Measurements from ENCODE around the gene RNASEL. TPM values are rescaled to one million over a fixed set of nuclear protein-coding genes. Genes with fewer than 3 reads are reported as not detected.

RNASEL gene
- polyA plus RNA-seq, 1 of the 3 experiments (the other 2 are of a cell fraction), result not detected

GRCh38 chr1:182607566-182607965 lies 18.5 kb upstream of the RNASEL start:
- no peak overlapping the region for H3K27ac ChIP-seq (ENCODE audit: low read depth in 2 of 2, low read length in 1 of 2)
- 61% methylated on average over 1 of the region's 1 CpG for WGBS (ENCODE audit: low lambda C conversion rate)
- H3K9me3 ChIP-seq, result no peaks in the 10 kb centered on the region
- no peaks in the 10 kb centered on the region for H3F3A ChIP-seq (replicated peaks; ENCODE audit: insufficient read depth)
- no peak for DNase-seq
- no peak for TF ChIP-seq PBX3 (IDR thresholded peaks at IDR 0.05)
- TF ChIP-seq ELF1 (IDR thresholded peaks at IDR 0.05), result no peak
- no peak for TF ChIP-seq EP300 (IDR thresholded peaks at IDR 0.05; ENCODE audit: borderline replicate concordance in 1 of 2, low read depth in 1 of 2, low read length in 1 of 2)
- no peak for TF ChIP-seq MXI1 (IDR thresholded peaks at IDR 0.05; ENCODE audit: low read depth, low read length)
- TF ChIP-seq MAX (IDR thresholded peaks at IDR 0.05; ENCODE audit: low read depth), result no peak
- TF ChIP-seq TAF1 (IDR thresholded peaks at IDR 0.05; ENCODE audit: borderline replicate concordance, low read depth, low read length), result no peak
- no peak for TF ChIP-seq GATA2 (CRISPR knock-in tag; IDR thresholded peaks at IDR 0.05)
- no peak for TF ChIP-seq FOXJ3 (CRISPR knock-in tag; IDR thresholded peaks at IDR 0.05)
- no peak for TF ChIP-seq SMC3 (IDR thresholded peaks at IDR 0.05; ENCODE audit: low read depth, low read length)
- no peak for TF ChIP-seq JUND (IDR thresholded peaks at IDR 0.05)
- TF ChIP-seq ZBTB33 (IDR thresholded peaks at IDR 0.05; ENCODE audit: borderline replicate concordance, low read depth), result no peak
- TF ChIP-seq SIN3A (IDR thresholded peaks at IDR 0.05; ENCODE audit: borderline replicate concordance, low read depth, low read length), result no peak
- TF ChIP-seq USF2 (IDR thresholded peaks at IDR 0.05; ENCODE audit: borderline replicate concordance, low read depth, low read length), result no peak
- no peak for TF ChIP-seq USF1 (IDR thresholded peaks at IDR 0.05; ENCODE audit: borderline replicate concordance, low read depth)
- no peak for TF ChIP-seq NFIC (IDR thresholded peaks at IDR 0.05; ENCODE audit: borderline replicate concordance)
- no peak for TF ChIP-seq CHD2 (IDR thresholded peaks at IDR 0.05; ENCODE audit: low read length, partially characterized antibody)
- no peak for TF ChIP-seq NRF1 (IDR thresholded peaks at IDR 0.05; ENCODE audit: low read depth, low read length)
- TF ChIP-seq RAD21 (IDR thresholded peaks at IDR 0.05; ENCODE audit: low read length), result no peak
- TF ChIP-seq CTCF (IDR thresholded peaks at IDR 0.05), result no peak
- no peak for TF ChIP-seq FOSL2 (IDR thresholded peaks at IDR 0.05; ENCODE audit: borderline replicate concordance, low read depth)
- H4K20me1 ChIP-seq (ENCODE audit: insufficient read depth), result no peaks in the 10 kb centered on the region
- H2AFZ ChIP-seq (ENCODE audit: low read depth), result no peak overlapping the region
- no peaks in the 10 kb centered on the region for H3K36me3 ChIP-seq (replicated peaks in 1 of 2; ENCODE audit: control insufficient read depth in 1 of 2, insufficient read depth in 2 of 2, low read length in 1 of 2)
- no peak overlapping the region for H3K9ac ChIP-seq
- H3K27me3 ChIP-seq (ENCODE audit: insufficient read depth), result no peaks in the 10 kb centered on the region
- no peak overlapping the region for H3K4me3 ChIP-seq (ENCODE audit: low read depth in 2 of 2, low read length in 1 of 2)
- H3K79me2 ChIP-seq (ENCODE audit: insufficient read depth), result no peaks in the 10 kb centered on the region
- H3K4me2 ChIP-seq, result no peak overlapping the region
- no peaks in the 10 kb centered on the region for H3K9me2 ChIP-seq
- POLR2A ChIA-PET, result no interaction called here
- peaks cover 0 to 25% of the 10 kb centered on the region in 2 experiments; a peak in 2 of 4 replicates for H3K4me1 ChIP-seq (ENCODE audit: control insufficient read depth in 1 of 2, insufficient read depth in 2 of 2, low read depth in 1 of 2, low read length in 1 of 2)
- CTCF ChIA-PET, result interaction anchor here (0.6 to 17.7 kb wide), 5 partner anchors 9 to 180 kb away, joined by 3 to 829 read pairs (median 6); partner anchors contain the start of gene NPL
